DND-41 (cell line): ENCODE data around the gene ARFRP1.

Experiments
- ATAC-seq: fragments of 200-7000 bp; cut with Tn5 transposase; 3 replicates; pipeline ENCODE4 v1.9.1; 2021; ENCODE audit warnings: low read depth; ENCODE audit not compliant: insufficient read depth
- DNase-seq: peaks from one replicate; pipeline ENCODE4 v3.0.0-alpha.2; 2020
- H2AFZ ChIP-seq: 2 replicates; pipeline ENCODE4 v1.6.0; 2012; ENCODE audit warnings: low read depth, low read length
- H3K27ac ChIP-seq: 2 replicates; pipeline ENCODE4 v1.5.1; 2012; ENCODE audit warnings: low read length, inconsistent platforms
- H3K27me3 ChIP-seq: fragments of 200-600 bp; sonication (generic); 2 replicates; pipeline ENCODE4 v1.6.0; 2012; ENCODE audit warnings: low read length, mild to moderate bottlenecking, inconsistent platforms; ENCODE audit not compliant: insufficient read depth, poor library complexity
- H3K36me3 ChIP-seq: 2 replicates; pipeline ENCODE4 v1.5.1; 2012; ENCODE audit warnings: low read length, inconsistent platforms; ENCODE audit not compliant: insufficient read depth
- H3K4me1 ChIP-seq: 2 replicates; pipeline ENCODE4 v1.5.1; 2012; ENCODE audit warnings: mild to moderate bottlenecking, low read length; ENCODE audit not compliant: insufficient read depth
- H3K4me2 ChIP-seq: 2 replicates; pipeline ENCODE4 v1.6.0; 2012; ENCODE audit warnings: mild to moderate bottlenecking, moderate library complexity, low read length, inconsistent platforms; ENCODE audit not compliant: insufficient read depth
- H3K4me3 ChIP-seq, 2 experiments: fragments of 200-600 bp in 1 of 2; shearing (Covaris generic) in 1 of 2; 2 replicates each; pipeline ENCODE4 v1.5.1; 2012 to 2016; ENCODE audit warnings: inconsistent platforms in 2 of 2, low read length in 2 of 2, mild to moderate bottlenecking in 2 of 2, low read depth in 1 of 2, moderate library complexity in 1 of 2
- H3K79me2 ChIP-seq: 2 replicates; pipeline ENCODE4 v1.6.0; 2012; ENCODE audit warnings: low read length, inconsistent platforms; ENCODE audit not compliant: insufficient read depth
- H3K9ac ChIP-seq: 2 replicates; pipeline ENCODE4 v1.6.0; 2012; ENCODE audit warnings: low read depth, mild to moderate bottlenecking, inconsistent platforms, low read length, moderate library complexity
- H3K9me3 ChIP-seq: 2 replicates; pipeline ENCODE4 v1.5.1; 2012; ENCODE audit warnings: low read length, moderate library complexity, mild to moderate bottlenecking, inconsistent platforms; ENCODE audit not compliant: insufficient read depth, severe bottlenecking
- H4K20me1 ChIP-seq: 2 replicates; pipeline ENCODE4 v1.6.0; 2012; ENCODE audit warnings: low read length; ENCODE audit not compliant: insufficient read depth
- EZH2 ChIP-seq: IDR thresholded peaks from 3 replicates; pipeline ENCODE4 v1.6.1; 2012; ENCODE audit warnings: borderline replicate concordance, low read depth, mild to moderate bottlenecking, moderate library complexity, low read length, inconsistent platforms; ENCODE audit not compliant: severe bottlenecking
- TF ChIP-seq, protein P1 (sequence below): IDR thresholded peaks from 2 replicates; pipeline ENCODE4 v1.5.1; 2012; ENCODE audit warnings: borderline replicate concordance, low read length, moderate library complexity, mild to moderate bottlenecking; ENCODE audit not compliant: poor library complexity, severe bottlenecking; ENCODE audit errors: extremely low read depth

ARFRP1 gene

DNA sequence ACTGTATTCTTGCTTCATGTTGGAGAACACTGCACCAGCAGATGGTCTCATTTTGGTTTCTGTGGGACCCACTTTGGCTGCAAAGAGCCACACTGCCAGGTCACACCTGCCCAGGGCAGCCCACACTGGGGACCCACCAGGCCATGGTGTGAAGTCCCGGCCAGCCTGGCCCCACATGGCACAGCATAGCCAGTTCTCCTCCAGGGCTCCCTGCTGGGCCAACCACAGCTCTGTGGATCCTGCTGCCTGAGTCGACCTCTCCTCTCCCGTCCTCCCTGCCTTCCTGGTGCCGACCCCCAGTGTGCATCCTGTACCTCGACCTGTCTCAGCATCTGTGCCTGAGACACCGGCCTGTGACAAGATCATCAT is 3.0 kb downstream of the ARFRP1 start:
- ATAC-seq (no peak), DNase-seq (no peak)
- no peaks in the 10 kb centered on the region for H3K27me3 ChIP-seq
- no peak overlapping the region for H3K27ac ChIP-seq
- no peak overlapping the region for H3K4me2 ChIP-seq
- no peak overlapping the region for H3K9ac ChIP-seq
- peaks cover 74% of the 10 kb centered on the region for H3K36me3 ChIP-seq
- H3K4me3 ChIP-seq, result no peak overlapping the region
- H3K9me3 ChIP-seq, result no peaks in the 10 kb centered on the region
- H4K20me1 ChIP-seq, result peaks cover 74% of the 10 kb centered on the region
- no peak overlapping the region for H2AFZ ChIP-seq
- peaks cover 52% of the 10 kb centered on the region for H3K79me2 ChIP-seq
- H3K4me1 ChIP-seq, result peaks cover 34% of the 10 kb centered on the region
- TF ChIP-seq, protein P1, sequence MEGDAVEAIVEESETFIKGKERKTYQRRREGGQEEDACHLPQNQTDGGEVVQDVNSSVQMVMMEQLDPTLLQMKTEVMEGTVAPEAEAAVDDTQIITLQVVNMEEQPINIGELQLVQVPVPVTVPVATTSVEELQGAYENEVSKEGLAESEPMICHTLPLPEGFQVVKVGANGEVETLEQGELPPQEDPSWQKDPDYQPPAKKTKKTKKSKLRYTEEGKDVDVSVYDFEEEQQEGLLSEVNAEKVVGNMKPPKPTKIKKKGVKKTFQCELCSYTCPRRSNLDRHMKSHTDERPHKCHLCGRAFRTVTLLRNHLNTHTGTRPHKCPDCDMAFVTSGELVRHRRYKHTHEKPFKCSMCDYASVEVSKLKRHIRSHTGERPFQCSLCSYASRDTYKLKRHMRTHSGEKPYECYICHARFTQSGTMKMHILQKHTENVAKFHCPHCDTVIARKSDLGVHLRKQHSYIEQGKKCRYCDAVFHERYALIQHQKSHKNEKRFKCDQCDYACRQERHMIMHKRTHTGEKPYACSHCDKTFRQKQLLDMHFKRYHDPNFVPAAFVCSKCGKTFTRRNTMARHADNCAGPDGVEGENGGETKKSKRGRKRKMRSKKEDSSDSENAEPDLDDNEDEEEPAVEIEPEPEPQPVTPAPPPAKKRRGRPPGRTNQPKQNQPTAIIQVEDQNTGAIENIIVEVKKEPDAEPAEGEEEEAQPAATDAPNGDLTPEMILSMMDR, result no peak
- TF ChIP-seq EZH2, result no peak

DNA sequence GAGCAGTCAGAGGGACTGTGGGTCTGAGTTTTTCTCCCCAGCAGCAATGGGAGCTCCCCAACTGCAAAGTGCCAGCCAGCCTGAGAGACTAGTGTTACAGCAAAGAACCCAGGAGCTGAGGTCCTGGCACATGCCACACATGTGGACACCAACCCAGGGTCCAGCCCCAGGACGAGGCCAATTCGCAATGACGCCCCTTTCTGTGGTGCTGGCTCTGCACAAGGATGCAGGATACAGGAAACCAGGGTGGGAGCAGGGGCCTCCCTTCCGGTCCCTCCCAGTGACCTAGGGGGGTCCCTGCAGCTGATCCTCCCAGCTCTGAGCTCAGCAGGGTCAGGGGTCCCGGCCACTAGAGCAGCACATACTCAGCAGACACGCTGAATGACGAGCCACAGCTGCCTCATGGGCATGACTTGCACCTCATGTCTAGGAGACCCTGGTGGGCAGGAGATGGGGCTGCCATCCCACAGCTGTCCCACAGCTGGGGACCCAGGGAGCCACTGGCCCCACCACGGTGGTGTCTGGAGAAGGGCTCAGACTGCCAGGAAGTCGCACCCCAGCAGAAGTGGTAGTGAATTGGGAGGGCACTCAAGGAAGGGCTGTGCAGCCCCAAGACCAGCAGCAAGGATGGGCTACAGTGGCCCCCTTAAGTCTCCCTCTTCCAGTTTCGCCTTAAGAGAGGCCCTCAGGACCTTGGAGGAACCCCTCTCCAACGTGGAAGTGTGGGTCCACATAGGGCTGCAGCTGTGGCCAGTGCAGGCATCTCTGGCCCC is 3.6 kb downstream of the ARFRP1 start:
- H3K27me3 ChIP-seq, result no peaks in the 10 kb centered on the region
- peaks cover 29% of the 10 kb centered on the region for H3K4me1 ChIP-seq
- H3K9me3 ChIP-seq, result no peaks in the 10 kb centered on the region
- no peak for DNase-seq
- no peak overlapping the region for H3K4me2 ChIP-seq
- H3K4me3 ChIP-seq, result no peak overlapping the region
- TF ChIP-seq, protein P1, result no peak
- TF ChIP-seq EZH2, result no peak
- H3K9ac ChIP-seq, result no peak overlapping the region
- H2AFZ ChIP-seq, result no peak overlapping the region
- peaks cover 46% of the 10 kb centered on the region for H3K79me2 ChIP-seq
- peaks cover 74% of the 10 kb centered on the region for H4K20me1 ChIP-seq
- H3K36me3 ChIP-seq, result peaks cover 72% of the 10 kb centered on the region
- ATAC-seq, result no peak
- H3K27ac ChIP-seq, result no peak overlapping the region

DNA sequence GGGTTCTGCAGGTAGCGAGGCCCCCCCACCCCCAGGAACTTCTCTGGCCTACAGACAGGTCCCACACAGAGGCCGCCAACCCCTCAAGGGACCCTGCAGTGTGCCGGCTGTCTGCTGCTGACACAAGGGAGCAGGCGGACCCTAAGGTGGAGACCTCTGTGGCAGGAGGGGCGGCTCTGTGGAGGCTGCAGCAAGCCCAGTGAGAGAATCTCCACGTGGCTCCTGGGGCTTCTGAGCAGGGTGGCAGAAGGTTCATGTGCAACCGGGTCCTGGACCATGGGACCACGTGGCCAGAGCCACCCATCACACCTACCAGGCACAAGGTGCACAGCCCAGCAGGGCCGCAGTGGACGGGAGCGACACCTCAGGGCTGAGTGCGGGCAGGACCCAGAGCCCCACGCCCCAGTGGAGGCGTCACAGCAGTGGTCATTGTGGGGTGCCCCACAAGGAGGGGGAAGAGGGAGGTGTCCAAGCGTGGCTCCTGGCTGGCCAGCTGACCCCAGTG is 4.3 kb downstream of the ARFRP1 start:
- TF ChIP-seq, protein P1, result no peak
- no peak for TF ChIP-seq EZH2
- no peak for ATAC-seq
- peaks cover 74% of the 10 kb centered on the region for H4K20me1 ChIP-seq

More for the DNA sequence above, 4.3 kb downstream of the ARFRP1 start:
- H3K4me3 ChIP-seq, result no peak overlapping the region
- H3K4me1 ChIP-seq, result peaks cover 22% of the 10 kb centered on the region
- H3K27ac ChIP-seq, result no peak overlapping the region
- no peak overlapping the region for H3K9ac ChIP-seq
- H3K4me2 ChIP-seq, result no peak overlapping the region
- no peaks in the 10 kb centered on the region for H3K27me3 ChIP-seq
- H3K79me2 ChIP-seq, result peaks cover 40% of the 10 kb centered on the region
- DNase-seq, result no peak
- no peaks in the 10 kb centered on the region for H3K9me3 ChIP-seq
- H2AFZ ChIP-seq, result no peak overlapping the region
- peaks cover 66% of the 10 kb centered on the region for H3K36me3 ChIP-seq
